GM21619 (cell line): ENCODE data around the gene CNPY1.

Experiments used
- ATAC-seq: cut with Tn5 transposase; IDR thresholded peaks from one replicate; pipeline ENCODE4 v1.9.1; 2021; ENCODE audit not compliant: unreplicated experiment

CNPY1 gene

GRCh38 chr7:155490697-155491628, 55.4 kb downstream of the CNPY1 start:
- ATAC-seq: peak; percentile 96

- peak; percentile 35 for ATAC-seq
Measured at GRCh38 chr7:155489862-155490696, 56.3 kb downstream of the CNPY1 start.

- ATAC-seq: no peak
Measured at GRCh38 chr7:155489158-155489840, 57.1 kb downstream of the CNPY1 start.

GRCh38 chr7:155488483-155489127, 57.8 kb downstream of the CNPY1 start:
- no peak for ATAC-seq

GRCh38 chr7:155487509-155488482, 58.6 kb downstream of the CNPY1 start:
- no peak for ATAC-seq

GRCh38 chr7:155486783-155487508, 59.4 kb downstream of the CNPY1 start:
- no peak for ATAC-seq

GRCh38 chr7:155484483-155485399, 61.6 kb downstream of the CNPY1 start:
- no peak for ATAC-seq

- no peak for ATAC-seq
Measured at GRCh38 chr7:155483868-155484325, 62.5 kb downstream of the CNPY1 start.

- ATAC-seq: no peak
Measured at GRCh38 chr7:155483245-155483644, 63.1 kb downstream of the CNPY1 start.

- no peak for ATAC-seq
Measured at GRCh38 chr7:155482511-155483183, 63.7 kb downstream of the CNPY1 start.

GRCh38 chr7:155481764-155482163, 64.6 kb downstream of the CNPY1 start:
- ATAC-seq: no peak

GRCh38 chr7:155477476-155477875, 68.9 kb downstream of the CNPY1 start:
- ATAC-seq: peak; percentile 99

- ATAC-seq: no peak
Measured at GRCh38 chr7:155471718-155472117, 74.6 kb downstream of the CNPY1 start.

- ATAC-seq: no peak
Measured at GRCh38 chr7:155470686-155471638, 75.4 kb downstream of the CNPY1 start.

- ATAC-seq: no peak
Measured at GRCh38 chr7:155470186-155470487, 76.2 kb downstream of the CNPY1 start.
